ENCODE measurements around the gene ADISSP.

DNA sequence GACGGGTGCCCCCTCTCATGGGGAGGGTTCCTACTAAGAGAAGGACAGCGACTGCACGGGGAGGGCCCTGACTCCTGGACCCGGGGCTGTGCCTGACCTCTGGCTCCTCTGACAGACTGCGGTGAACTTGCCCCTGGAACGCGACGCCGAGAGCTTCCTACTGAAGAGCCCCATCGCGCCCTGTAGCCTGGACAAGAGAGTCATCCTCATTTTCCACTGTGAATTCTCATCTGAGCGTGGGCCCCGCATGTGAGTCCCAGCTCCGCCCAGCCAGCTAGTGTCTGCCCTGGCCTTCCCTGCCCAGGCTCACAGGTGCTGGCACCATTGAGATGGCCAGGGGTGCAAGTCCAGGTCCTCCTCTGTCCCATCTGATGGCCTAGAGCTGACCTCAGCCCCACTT is 35.7 kb upstream of the ADISSP start:
- TF ChIP-seq, protein P1, sequence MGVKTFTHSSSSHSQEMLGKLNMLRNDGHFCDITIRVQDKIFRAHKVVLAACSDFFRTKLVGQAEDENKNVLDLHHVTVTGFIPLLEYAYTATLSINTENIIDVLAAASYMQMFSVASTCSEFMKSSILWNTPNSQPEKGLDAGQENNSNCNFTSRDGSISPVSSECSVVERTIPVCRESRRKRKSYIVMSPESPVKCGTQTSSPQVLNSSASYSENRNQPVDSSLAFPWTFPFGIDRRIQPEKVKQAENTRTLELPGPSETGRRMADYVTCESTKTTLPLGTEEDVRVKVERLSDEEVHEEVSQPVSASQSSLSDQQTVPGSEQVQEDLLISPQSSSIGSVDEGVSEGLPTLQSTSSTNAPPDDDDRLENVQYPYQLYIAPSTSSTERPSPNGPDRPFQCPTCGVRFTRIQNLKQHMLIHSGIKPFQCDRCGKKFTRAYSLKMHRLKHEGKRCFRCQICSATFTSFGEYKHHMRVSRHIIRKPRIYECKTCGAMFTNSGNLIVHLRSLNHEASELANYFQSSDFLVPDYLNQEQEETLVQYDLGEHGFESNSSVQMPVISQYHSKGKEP (tag by site-specific recombination; IDR thresholded peaks at IDR 0.05), result no peak
- TF ChIP-seq ZNF248 (tag by site-specific recombination; IDR thresholded peaks at IDR 0.05) (no peak), ZNF626 (tag by site-specific recombination; IDR thresholded peaks at IDR 0.05) (no peak), BCL11A (tag by site-specific recombination; IDR thresholded peaks at IDR 0.05; ENCODE audit: low read depth) (no peak), ZNF274 (IDR thresholded peaks at IDR 0.05; ENCODE audit: low read length) (no peak), ZNF274 (tag by site-specific recombination; IDR thresholded peaks at IDR 0.05; ENCODE audit: borderline replicate concordance) (no peak), ZNF785 (tag by site-specific recombination; IDR thresholded peaks at IDR 0.05) (no peak), SP2 (tag by site-specific recombination; IDR thresholded peaks at IDR 0.05) (no peak)
- TF ChIP-seq, protein P2, sequence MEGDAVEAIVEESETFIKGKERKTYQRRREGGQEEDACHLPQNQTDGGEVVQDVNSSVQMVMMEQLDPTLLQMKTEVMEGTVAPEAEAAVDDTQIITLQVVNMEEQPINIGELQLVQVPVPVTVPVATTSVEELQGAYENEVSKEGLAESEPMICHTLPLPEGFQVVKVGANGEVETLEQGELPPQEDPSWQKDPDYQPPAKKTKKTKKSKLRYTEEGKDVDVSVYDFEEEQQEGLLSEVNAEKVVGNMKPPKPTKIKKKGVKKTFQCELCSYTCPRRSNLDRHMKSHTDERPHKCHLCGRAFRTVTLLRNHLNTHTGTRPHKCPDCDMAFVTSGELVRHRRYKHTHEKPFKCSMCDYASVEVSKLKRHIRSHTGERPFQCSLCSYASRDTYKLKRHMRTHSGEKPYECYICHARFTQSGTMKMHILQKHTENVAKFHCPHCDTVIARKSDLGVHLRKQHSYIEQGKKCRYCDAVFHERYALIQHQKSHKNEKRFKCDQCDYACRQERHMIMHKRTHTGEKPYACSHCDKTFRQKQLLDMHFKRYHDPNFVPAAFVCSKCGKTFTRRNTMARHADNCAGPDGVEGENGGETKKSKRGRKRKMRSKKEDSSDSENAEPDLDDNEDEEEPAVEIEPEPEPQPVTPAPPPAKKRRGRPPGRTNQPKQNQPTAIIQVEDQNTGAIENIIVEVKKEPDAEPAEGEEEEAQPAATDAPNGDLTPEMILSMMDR (tag by site-specific recombination; IDR thresholded peaks at IDR 0.05), result no peak
- TF ChIP-seq, protein P3, sequence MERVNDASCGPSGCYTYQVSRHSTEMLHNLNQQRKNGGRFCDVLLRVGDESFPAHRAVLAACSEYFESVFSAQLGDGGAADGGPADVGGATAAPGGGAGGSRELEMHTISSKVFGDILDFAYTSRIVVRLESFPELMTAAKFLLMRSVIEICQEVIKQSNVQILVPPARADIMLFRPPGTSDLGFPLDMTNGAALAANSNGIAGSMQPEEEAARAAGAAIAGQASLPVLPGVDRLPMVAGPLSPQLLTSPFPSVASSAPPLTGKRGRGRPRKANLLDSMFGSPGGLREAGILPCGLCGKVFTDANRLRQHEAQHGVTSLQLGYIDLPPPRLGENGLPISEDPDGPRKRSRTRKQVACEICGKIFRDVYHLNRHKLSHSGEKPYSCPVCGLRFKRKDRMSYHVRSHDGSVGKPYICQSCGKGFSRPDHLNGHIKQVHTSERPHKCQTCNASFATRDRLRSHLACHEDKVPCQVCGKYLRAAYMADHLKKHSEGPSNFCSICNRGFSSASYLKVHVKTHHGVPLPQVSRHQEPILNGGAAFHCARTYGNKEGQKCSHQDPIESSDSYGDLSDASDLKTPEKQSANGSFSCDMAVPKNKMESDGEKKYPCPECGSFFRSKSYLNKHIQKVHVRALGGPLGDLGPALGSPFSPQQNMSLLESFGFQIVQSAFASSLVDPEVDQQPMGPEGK (tag by site-specific recombination; IDR thresholded peaks at IDR 0.05), result no peak
- TF ChIP-seq, protein P4, sequence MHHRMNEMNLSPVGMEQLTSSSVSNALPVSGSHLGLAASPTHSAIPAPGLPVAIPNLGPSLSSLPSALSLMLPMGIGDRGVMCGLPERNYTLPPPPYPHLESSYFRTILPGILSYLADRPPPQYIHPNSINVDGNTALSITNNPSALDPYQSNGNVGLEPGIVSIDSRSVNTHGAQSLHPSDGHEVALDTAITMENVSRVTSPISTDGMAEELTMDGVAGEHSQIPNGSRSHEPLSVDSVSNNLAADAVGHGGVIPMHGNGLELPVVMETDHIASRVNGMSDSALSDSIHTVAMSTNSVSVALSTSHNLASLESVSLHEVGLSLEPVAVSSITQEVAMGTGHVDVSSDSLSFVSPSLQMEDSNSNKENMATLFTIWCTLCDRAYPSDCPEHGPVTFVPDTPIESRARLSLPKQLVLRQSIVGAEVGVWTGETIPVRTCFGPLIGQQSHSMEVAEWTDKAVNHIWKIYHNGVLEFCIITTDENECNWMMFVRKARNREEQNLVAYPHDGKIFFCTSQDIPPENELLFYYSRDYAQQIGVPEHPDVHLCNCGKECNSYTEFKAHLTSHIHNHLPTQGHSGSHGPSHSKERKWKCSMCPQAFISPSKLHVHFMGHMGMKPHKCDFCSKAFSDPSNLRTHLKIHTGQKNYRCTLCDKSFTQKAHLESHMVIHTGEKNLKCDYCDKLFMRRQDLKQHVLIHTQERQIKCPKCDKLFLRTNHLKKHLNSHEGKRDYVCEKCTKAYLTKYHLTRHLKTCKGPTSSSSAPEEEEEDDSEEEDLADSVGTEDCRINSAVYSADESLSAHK (tag by site-specific recombination; IDR thresholded peaks at IDR 0.05), result no peak
- TF ChIP-seq, protein P5, sequence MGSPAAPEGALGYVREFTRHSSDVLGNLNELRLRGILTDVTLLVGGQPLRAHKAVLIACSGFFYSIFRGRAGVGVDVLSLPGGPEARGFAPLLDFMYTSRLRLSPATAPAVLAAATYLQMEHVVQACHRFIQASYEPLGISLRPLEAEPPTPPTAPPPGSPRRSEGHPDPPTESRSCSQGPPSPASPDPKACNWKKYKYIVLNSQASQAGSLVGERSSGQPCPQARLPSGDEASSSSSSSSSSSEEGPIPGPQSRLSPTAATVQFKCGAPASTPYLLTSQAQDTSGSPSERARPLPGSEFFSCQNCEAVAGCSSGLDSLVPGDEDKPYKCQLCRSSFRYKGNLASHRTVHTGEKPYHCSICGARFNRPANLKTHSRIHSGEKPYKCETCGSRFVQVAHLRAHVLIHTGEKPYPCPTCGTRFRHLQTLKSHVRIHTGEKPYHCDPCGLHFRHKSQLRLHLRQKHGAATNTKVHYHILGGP (tag by site-specific recombination; IDR thresholded peaks at IDR 0.05), result no peak
